ENCODE measurements around the gene CLN6. TPM values are rescaled to one million over a fixed set of nuclear protein-coding genes. Genes with fewer than 3 reads are reported as not detected.

The CLN6 gene
- total and polyA plus RNA-seq, 2 of the 4 experiments (the other 2 are of a cell fraction): 6.5 to 31.9 TPM

DNA sequence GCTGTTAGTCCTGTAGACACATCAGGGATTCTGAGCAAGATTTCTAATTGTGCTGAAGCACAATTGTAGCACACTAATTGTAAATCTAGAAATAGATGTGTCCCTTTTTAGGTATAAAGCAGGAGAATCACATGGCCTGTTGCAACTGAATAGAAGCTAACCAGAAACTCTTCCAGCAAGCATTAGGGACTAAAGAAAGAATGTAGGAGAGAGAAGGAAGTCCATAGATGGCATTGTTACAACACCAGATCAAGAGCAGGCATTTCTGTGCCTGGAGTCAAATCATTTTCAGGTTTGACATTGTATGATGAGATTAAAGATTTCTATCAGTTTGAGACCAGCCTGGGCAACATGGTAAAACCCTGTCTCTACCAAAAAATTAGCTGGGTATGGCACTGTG, 51.8 kb downstream of the CLN6 start:
- intact Hi-C loops (cut with micrococcal nuclease): no loop called here
- dilution Hi-C loops (cut with HindIII; ENCODE audit: low sequenced_read_pairs, unreplicated experiment): no loop called here
- Histone ChIP-seq H4K91ac (ENCODE audit: insufficient read depth, low read depth, low read length) (no peak overlapping the region), H3K9me3 (ENCODE audit: control insufficient read depth, insufficient read depth, low read length) (no peaks in the 10 kb centered on the region), H2AFZ (replicated peaks; ENCODE audit: low read length, poor library complexity) (no peak overlapping the region), H3K23ac (ENCODE audit: low read depth, low read length) (no peak overlapping the region), H4K5ac (ENCODE audit: low read depth, low read length) (peak overlapping the region; percentile 35), H2AK5ac (ENCODE audit: low read depth, low read length) (no peak overlapping the region), H2BK5ac (ENCODE audit: low read depth, low read length, poor library complexity, severe bottlenecking) (peak overlapping the region; percentile 41), H3K27me3 (ENCODE audit: control insufficient read depth, insufficient read depth, low read length) (no peaks in the 10 kb centered on the region), H3K79me1 (ENCODE audit: low read depth in 1 of 2, low read length in 2 of 2) (peaks cover 5 to 6% of the 10 kb centered on the region in 2 experiments; a peak in 3 of 4 replicates), H3K4me2 (ENCODE audit: low read depth, low read length) (peak overlapping the region; percentile 57), H3K56ac (ENCODE audit: extremely low read depth, insufficient read depth, low read length) (no peak overlapping the region), H3K9ac (ENCODE audit: low read depth, low read length) (no peak overlapping the region), H3K14ac (replicated peaks; ENCODE audit: low read depth, low read length) (no peak overlapping the region), H3K27ac (ENCODE audit: insufficient read depth, low read length) (peak overlapping the region; percentile 63; the same call in 1 of the 2 replicates), H3K4me1 (ENCODE audit: control insufficient read depth, insufficient read depth, low read length) (peaks cover 6% of the 10 kb centered on the region), H2BK20ac (ENCODE audit: low read depth, low read length) (no peak overlapping the region), H3K9me1 (ENCODE audit: insufficient read depth, low read length) (peaks cover 6% of the 10 kb centered on the region), H2BK120ac (ENCODE audit: low read depth, low read length) (no peak overlapping the region), H3K4me3 (ENCODE audit: insufficient read depth, low read depth, low read length) (no peak overlapping the region), H2AK9ac (replicated peaks; ENCODE audit: low read depth, low read length, poor library complexity) (no peak overlapping the region), H3K18ac (ENCODE audit: low read depth, low read length) (peak overlapping the region; percentile 70; the same call in 1 of the 2 replicates), H3K36me3 (ENCODE audit: control insufficient read depth, insufficient read depth, low read length) (peaks cover 18% of the 10 kb centered on the region), H2BK15ac (ENCODE audit: low read depth, low read length) (no peak overlapping the region), H3K4ac (ENCODE audit: low read depth, low read length) (no peak overlapping the region), H4K8ac (ENCODE audit: low read depth in 2 of 2, low read length in 2 of 2) (no peak overlapping the region), H4K20me1 (ENCODE audit: insufficient read depth, low read length) (no peaks in the 10 kb centered on the region)
- POLR2A ChIA-PET (ENCODE audit: unreplicated experiment): no interaction called here
- ATAC-seq (ENCODE audit: low read depth) (peak; percentile 85), DNase-seq (peak; percentile 61)
- in situ Hi-C loops (cut with MboI; ENCODE audit: low sequenced_read_pairs): no loop called here
- TF ChIP-seq CHD1 (IDR thresholded peaks at IDR 0.05; ENCODE audit: low read depth, low read length) (no peak), SMC3 (IDR thresholded peaks at IDR 0.05; ENCODE audit: low read depth, low read length) (no peak), RCOR1 (IDR thresholded peaks at IDR 0.05; ENCODE audit: insufficient replicate concordance, low read length) (no peak), MAZ (IDR thresholded peaks at IDR 0.05; ENCODE audit: borderline replicate concordance, low read depth, low read length) (no peak), POLR2A (IDR thresholded peaks at IDR 0.05; ENCODE audit: low read depth, low read length) (no peak), BHLHE40 (IDR thresholded peaks at IDR 0.05; ENCODE audit: low read depth, low read length) (no peak), RFX5 (IDR thresholded peaks at IDR 0.05; ENCODE audit: low read depth, low read length) (no peak), MAFK (IDR thresholded peaks at IDR 0.05; ENCODE audit: low read depth, low read length) (no peak), FOS (IDR thresholded peaks at IDR 0.05; ENCODE audit: low read depth, low read length) (no peak)
- TF ChIP-seq, protein P1, sequence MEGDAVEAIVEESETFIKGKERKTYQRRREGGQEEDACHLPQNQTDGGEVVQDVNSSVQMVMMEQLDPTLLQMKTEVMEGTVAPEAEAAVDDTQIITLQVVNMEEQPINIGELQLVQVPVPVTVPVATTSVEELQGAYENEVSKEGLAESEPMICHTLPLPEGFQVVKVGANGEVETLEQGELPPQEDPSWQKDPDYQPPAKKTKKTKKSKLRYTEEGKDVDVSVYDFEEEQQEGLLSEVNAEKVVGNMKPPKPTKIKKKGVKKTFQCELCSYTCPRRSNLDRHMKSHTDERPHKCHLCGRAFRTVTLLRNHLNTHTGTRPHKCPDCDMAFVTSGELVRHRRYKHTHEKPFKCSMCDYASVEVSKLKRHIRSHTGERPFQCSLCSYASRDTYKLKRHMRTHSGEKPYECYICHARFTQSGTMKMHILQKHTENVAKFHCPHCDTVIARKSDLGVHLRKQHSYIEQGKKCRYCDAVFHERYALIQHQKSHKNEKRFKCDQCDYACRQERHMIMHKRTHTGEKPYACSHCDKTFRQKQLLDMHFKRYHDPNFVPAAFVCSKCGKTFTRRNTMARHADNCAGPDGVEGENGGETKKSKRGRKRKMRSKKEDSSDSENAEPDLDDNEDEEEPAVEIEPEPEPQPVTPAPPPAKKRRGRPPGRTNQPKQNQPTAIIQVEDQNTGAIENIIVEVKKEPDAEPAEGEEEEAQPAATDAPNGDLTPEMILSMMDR (conservative IDR thresholded peaks at IDR 0.05; ENCODE audit: low read depth, low read length): no peak
- TF ChIP-seq, protein P2, sequence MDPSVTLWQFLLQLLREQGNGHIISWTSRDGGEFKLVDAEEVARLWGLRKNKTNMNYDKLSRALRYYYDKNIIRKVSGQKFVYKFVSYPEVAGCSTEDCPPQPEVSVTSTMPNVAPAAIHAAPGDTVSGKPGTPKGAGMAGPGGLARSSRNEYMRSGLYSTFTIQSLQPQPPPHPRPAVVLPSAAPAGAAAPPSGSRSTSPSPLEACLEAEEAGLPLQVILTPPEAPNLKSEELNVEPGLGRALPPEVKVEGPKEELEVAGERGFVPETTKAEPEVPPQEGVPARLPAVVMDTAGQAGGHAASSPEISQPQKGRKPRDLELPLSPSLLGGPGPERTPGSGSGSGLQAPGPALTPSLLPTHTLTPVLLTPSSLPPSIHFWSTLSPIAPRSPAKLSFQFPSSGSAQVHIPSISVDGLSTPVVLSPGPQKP (IDR thresholded peaks at IDR 0.05; ENCODE audit: borderline replicate concordance, low read depth, low read length): no peak
- BruUV-seq (replicated peaks): no TSS peak
- CTCF ChIA-PET: no interaction called here
